ENCODE data around the gene NLRP8. TPM values are rescaled to one million over a fixed set of nuclear protein-coding genes. Genes with fewer than 3 reads are reported as not detected.

NLRP8 gene
- total RNA-seq, 1 donor from 2014 or later, result not detected

- peaks cover 34% of the 10 kb centered on the region for H3K9me3 Mint-ChIP-seq (ENCODE audit: unreplicated experiment)
Observed at GRCh38 chr19:56026769-56027168, 79.1 kb downstream of the NLRP8 start.

More at GRCh38 chr19:56026769-56027168, 79.1 kb downstream of the NLRP8 start:
- Mint-ChIP-seq H3K4me3 (ENCODE audit: unreplicated experiment) (no peak overlapping the region), H3K27me3 (ENCODE audit: unreplicated experiment) (peaks cover 2% of the 10 kb centered on the region), H3K4me1 (ENCODE audit: unreplicated experiment) (no peaks in the 10 kb centered on the region), H3K27ac (ENCODE audit: unreplicated experiment) (no peak overlapping the region), H3K36me3 (ENCODE audit: low read depth, unreplicated experiment) (peaks cover 16% of the 10 kb centered on the region)
- no peak for TF ChIP-seq CTCF (IDR thresholded peaks at IDR 0.05; ENCODE audit: unreplicated experiment)
- no peak for DNase-seq (ENCODE audit: low spot score)

Other genes starting within 250 kb of the NLRP8 start
- gene NLRP9, start 209.4 kb upstream of the NLRP8 start, total RNA-seq (ENCODE audit: unreplicated experiment), result not detected
- not detected for gene RFPL4A, start 188.7 kb upstream of the NLRP8 start, total RNA-seq (ENCODE audit: unreplicated experiment)
- gene RFPL4AL1, start 178.7 kb upstream of the NLRP8 start, total RNA-seq (ENCODE audit: unreplicated experiment), result not detected
- not detected for gene NLRP11, start 115.8 kb upstream of the NLRP8 start, total RNA-seq (ENCODE audit: unreplicated experiment)
- gene NLRP4, start 111.3 kb upstream of the NLRP8 start, total RNA-seq (ENCODE audit: unreplicated experiment), result not detected
- gene NLRP13, start 15.5 kb upstream of the NLRP8 start, total RNA-seq (ENCODE audit: unreplicated experiment), result not detected
- not detected for gene NLRP5, start 38.9 kb downstream of the NLRP8 start, total RNA-seq (ENCODE audit: unreplicated experiment)
- 31.2 TPM for gene ZNF787, start 173.5 kb downstream of the NLRP8 start, total RNA-seq (ENCODE audit: unreplicated experiment)
- gene ZNF444, start 193.5 kb downstream of the NLRP8 start, total RNA-seq (ENCODE audit: unreplicated experiment), result 40.8 TPM
- gene GALP, start 228.2 kb downstream of the NLRP8 start, total RNA-seq (ENCODE audit: unreplicated experiment), result not detected
- gene ZSCAN5B, start 250.0 kb downstream of the NLRP8 start, total RNA-seq (ENCODE audit: unreplicated experiment), result not detected

Measured in endothelial cell (in vitro differentiated cells).